D721Med (cell line): ENCODE data around the gene COIL.
A peak's percentile ranks its signal among the peaks of the same experiment; 100 is the strongest.

ENCODE experiments used
- DNase-seq: peaks from one replicate; pipeline ENCODE4 v3.0.0; 2011; ENCODE audit warnings: low spot score; ENCODE audit not compliant: insufficient read length
- FAIRE-seq: peaks from 2 replicates; lab custom pipeline; 2011; peaks lifted over from hg19 to GRCh38; lab: Jason Lieb, UNC
- TF ChIP-seq, protein P1 (sequence below): IDR thresholded peaks from 2 replicates; pipeline ENCODE4 v1.5.1; 2012; ENCODE audit warnings: mild to moderate bottlenecking, control low read depth; ENCODE audit not compliant: insufficient read depth; ENCODE audit errors: missing control alignments

COIL gene

DNA sequence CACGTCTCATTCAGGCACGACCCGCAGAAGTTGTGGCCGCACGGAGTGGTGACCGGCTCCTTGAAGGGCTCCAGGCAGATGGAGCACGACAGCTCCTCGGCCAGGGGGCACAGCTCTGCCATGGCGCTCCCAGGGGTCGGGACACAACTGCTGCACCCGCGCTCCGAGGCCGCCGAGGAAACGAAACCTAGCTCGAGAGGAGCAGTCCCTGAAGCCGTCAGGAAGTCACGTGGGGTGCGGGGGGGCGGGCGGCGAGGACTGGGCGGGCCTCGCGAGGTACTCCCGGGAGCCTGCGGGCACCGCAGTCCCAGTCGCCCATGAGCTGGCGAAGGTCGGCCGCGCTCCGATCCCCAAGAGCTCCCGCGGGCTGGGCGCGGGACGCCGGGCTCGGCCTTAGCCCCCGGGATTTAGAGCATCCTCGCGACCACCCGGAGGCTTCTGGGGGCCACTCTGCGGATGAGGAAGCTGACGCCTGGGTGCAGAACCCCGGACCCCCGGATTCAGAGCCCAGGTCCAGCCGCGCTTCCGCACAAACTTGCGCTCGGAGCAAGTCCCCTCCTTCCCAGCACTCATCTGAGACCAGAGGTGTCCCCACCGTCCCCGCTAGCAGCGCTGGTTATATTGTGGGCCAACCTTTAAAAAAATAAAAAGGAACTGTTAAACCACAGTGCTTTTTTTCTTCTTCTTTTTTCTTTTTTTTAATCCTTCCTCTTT lies 46.8 kb downstream of the COIL start, which contains the start of gene TRIM25:
Gene TRIM25 (minus strand): TSS at position 183 of the 714 bp plus-strand sequence. CDS start 61 bp downstream, at position 122.
- peak; percentile 83 for DNase-seq
- TF ChIP-seq, protein P1, sequence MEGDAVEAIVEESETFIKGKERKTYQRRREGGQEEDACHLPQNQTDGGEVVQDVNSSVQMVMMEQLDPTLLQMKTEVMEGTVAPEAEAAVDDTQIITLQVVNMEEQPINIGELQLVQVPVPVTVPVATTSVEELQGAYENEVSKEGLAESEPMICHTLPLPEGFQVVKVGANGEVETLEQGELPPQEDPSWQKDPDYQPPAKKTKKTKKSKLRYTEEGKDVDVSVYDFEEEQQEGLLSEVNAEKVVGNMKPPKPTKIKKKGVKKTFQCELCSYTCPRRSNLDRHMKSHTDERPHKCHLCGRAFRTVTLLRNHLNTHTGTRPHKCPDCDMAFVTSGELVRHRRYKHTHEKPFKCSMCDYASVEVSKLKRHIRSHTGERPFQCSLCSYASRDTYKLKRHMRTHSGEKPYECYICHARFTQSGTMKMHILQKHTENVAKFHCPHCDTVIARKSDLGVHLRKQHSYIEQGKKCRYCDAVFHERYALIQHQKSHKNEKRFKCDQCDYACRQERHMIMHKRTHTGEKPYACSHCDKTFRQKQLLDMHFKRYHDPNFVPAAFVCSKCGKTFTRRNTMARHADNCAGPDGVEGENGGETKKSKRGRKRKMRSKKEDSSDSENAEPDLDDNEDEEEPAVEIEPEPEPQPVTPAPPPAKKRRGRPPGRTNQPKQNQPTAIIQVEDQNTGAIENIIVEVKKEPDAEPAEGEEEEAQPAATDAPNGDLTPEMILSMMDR = no peak
- FAIRE-seq = no peak

DNA sequence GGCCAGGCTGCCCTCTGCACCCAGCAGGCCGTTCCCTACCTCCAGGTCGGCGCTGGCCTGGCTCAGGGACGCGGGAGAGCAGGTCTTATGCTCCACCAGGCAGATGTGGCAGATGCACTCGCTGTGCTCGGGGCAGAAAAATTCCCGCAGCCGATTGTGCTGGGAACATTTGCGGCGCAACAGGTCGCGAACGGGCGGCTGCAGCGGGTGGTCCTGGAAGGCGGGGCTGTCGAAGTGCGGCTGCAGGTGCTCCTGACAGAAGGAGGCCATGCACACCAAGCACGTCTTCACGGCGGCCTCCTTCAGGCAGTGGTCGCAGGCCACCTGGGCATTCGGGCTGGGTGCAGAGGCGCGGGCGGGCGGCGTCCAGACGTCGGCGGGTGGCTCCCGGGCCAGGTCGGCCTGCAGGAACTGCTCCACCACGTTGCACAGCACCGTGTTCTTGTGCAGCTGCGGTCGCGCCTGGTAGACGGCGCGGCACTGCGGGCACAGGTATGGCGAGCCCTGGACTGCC lies 47.4 kb downstream of the COIL start:
- TF ChIP-seq, protein P1 = no peak
- no peak for FAIRE-seq
- DNase-seq = no peak

DNA sequence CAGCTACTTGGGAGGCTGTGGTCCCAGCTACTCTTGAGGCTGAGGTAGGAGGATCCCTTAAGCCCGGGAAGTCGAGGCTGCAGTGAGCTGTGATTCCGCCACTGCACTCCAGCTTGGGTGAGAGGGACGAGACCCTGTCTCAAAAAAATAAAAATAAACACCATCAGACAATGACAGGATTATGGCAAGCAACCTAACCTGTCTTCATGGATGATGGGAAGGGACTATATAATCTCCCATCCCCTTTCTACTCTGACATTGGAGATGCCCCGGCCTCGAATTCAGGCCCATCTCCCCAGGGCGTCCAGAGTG lies 47.9 kb downstream of the COIL start:
- TF ChIP-seq, protein P1 = no peak
- FAIRE-seq = no peak
- no peak for DNase-seq

DNA sequence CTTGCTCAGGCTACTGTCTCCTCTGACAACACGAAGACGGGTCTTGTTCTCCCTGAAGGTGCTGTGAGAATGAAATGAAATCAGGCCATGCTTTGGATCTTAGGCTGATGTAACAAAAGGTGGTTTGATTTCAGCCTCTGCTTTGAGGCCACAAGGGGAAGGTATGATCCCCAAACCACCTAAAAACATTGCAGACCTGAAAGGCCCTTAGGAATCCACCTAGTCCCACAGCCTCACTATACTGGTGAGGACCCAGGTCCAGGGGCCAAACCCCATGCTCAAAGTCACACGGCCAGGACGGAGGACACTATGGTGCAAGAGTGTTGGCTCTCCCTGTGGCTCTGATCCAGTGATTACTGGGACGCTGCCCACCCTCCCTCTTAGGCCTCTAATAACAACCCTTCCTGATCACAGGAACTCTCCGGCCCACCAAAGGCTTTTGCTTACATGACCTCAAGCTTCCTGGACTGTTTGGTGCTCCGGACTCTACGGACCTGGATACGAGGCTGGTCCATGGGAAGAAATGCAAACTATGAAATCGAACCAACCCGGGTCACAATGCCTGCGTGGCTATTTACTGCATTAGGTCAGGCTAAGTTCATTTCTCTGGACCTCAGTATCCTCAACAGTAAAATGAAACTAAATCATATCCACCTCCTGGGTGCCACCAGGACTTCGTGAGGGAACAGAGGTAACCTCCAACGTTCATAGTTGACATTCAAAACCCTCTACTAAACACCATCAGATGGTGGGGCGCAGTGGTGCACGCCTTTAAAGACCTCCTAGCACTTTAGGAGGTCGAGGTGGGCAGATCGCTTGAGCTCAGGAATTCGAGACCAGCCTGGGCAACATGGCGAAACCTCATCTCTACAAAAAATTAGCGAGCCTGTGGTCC lies 48.5 kb downstream of the COIL start:
- FAIRE-seq (no peak), DNase-seq (no peak)
- TF ChIP-seq, protein P1 = no peak

DNA sequence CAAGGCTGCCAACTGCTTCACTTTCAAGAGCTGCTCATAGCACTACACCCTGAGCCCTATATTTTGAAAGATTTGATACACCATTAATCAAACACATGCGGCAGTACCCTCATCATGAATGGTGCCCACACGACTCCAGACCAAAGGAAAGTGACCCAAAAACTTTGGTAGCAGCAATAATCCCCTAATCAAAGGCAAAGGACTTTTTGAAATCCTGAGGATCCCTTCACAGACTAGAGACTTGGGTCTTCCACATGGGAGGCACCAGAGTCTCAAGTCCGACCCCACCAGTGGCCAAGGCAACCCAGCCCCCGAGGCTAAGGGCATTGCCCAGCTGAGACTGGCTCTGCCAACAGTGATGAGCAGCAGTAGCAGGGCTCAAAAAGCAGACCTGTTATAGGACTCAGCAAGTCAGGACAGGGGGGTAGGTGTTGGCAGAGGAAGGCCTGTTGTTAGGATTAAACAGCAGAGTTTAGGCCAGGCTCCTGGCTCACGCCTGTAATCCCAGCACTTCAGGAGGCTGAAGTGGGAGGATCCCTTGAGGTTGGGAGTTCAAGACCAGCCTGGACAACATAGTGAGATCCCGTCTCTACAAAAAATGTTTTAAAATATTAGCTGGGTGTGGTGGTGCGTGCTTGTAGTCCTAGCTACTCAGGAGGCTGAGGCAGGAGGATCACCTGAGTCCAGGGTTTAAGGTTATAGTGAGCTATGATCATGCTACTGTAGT lies 50.2 kb downstream of the COIL start:
- DNase-seq (no peak), FAIRE-seq (no peak)
- TF ChIP-seq, protein P1 = no peak

DNA sequence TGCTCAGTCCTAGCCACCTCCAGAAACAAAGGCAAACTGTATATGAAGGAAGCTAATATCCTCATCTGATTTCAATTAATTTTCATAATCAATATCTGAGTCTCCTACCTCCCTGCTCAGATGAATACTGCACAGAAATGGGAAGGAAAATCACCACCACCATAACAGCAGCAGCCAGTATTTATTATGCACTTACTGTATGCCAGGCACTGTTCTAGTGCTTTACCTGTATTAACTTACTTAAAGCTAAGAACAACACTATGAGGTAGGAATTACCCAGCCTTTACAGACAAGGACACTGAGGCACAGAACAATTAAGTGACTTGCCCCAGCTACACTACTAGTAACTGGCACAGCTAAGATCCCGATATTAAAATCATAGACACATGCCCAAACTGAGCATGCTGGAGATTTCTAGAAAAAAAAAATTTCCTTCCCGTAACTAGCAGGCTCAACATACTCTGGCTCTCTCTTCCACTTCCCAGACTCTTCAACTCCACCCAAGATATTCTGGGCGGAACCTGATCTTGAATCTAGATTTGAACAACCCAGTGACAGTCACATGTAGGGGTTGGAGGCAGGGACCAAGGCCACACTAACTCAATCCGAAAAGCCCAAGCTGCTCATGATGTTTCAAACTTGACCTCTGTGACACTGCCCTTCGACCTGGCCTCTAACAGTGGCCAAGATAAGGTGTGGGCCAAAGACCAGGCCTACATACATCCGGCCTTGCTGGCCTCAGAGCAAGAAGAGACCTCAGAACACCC lies 50.9 kb downstream of the COIL start:
- TF ChIP-seq, protein P1 = no peak
- FAIRE-seq = no peak
- no peak for DNase-seq
